ENCODE measurements around the gene RGS6.

- TF ChIP-seq CTCF (IDR thresholded peaks at IDR 0.05; ENCODE audit: insufficient read depth, low read depth, low read length) (no peak), EZH2 (IDR thresholded peaks at IDR 0.05; ENCODE audit: insufficient read depth, low read length) (no peak)
Measured at GRCh38 chr14:72500234-72500838, 568.1 kb downstream of the RGS6 start.

All from astrocyte (in vitro differentiated cells and primary cell).